Measurements from ENCODE around the gene FKBP10.
"Not testable (repeated sequence)": the region's sequence is repeated elsewhere in the genome, so short reads cannot be mapped to it uniquely, and the experiment has no call there.

FKBP10 gene

GRCh38 chr17:41844971-41845370 lies 32.2 kb downstream of the FKBP10 start:
- DNase-seq: peak; percentile 39

GRCh38 chr17:41848788-41849187 lies 36.0 kb downstream of the FKBP10 start:
- peak; percentile 43 for DNase-seq

GRCh38 chr17:41849251-41849990 lies 36.6 kb downstream of the FKBP10 start:
- no peak for DNase-seq

DNA sequence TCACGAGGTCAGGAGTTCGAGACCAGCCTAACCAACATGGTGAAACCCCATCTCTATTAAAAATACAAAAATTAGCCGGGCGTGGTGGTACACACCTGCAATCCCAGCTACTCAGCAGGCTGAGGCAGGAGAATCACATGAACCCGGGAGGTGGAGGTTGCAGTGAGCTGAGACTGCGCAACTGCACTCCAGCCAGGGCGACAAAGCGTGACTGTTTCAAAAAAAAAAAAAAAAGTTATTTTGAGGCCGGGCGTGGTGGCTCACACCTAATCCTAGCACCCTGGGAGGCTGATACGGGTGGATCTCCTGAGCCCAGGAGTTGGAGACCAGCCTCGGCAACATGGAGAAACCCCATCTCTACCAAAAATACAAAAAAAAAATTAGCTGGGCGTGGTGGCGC lies 38.6 kb downstream of the FKBP10 start:
- not testable (repeated sequence) for DNase-seq

DNA sequence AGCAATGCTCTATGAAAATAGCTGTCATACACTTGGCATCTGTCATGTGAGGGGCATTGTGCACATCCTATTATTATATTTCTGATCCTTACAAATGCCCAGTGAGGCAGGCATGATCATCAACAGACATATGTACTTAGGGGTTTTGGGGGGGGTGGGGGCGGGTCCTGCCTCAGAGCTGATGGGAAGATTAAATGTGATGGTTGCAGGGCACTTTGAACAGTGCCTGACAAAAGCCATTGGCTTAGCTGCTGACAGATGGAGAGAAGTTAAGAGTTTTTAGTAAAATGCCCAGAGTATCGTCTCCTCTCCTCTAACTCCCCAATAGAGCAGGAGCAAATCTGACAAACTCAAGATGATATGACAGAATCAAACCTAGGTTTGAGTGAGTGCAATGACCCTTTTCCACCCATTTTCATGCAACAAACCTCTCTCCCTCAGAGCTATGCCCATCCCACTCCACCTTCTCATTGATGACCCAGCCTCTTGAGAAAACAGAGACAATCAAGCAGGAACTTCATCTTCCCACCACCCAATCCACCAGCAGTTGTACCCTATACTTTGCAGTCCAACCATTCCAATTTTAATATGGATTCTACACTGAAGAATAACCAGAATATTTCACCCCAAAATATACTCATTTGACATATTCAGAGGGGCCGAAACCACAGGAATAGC lies 47.6 kb downstream of the FKBP10 start:
- DNase-seq: no peak

GRCh38 chr17:41863074-41863848 lies 50.5 kb downstream of the FKBP10 start:
- DNase-seq: no peak

DNA sequence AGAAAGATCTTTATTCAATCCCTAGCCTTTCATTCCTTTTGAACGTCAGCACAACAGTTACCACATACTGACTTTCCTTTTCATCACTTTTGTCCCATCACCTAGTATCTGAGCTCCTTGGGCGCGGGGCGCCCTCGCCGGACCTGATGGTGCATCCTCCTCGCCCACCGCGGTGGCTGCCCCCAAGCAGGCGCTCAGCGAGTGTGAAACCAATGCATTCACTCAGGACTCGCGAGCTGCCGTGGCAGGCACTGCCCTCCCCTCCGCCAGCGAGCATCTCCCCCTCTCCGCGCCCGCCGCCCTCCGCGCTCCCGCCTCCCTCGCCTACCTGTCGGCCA lies 51.7 kb downstream of the FKBP10 start:
- no peak for DNase-seq

- peak; percentile 89 for DNase-seq
These were observed 52.2 kb downstream of the FKBP10 start, which contains the start of gene KLHL11 for GRCh38 chr17:41864836-41865595. Gene KLHL11 (minus strand): TSS chr17:41865423. CDS start chr17:41865370, 53 bp downstream.

DNA sequence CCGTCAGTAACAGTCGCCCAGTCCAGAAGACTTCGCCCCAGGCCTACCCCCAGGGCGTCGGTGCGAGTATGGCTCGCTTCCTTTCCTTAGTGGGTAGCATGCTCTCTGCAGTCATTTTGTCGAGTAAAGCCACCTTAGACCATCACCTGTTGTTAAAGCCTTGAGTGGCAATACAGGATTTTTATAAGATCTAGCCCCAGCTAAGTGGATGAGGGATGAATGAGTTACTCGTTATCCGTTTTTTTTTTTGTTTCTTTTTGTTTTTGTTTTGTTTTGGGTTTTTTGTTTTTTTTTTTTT lies 52.7 kb downstream of the FKBP10 start:
- DNase-seq: no peak

DNA sequence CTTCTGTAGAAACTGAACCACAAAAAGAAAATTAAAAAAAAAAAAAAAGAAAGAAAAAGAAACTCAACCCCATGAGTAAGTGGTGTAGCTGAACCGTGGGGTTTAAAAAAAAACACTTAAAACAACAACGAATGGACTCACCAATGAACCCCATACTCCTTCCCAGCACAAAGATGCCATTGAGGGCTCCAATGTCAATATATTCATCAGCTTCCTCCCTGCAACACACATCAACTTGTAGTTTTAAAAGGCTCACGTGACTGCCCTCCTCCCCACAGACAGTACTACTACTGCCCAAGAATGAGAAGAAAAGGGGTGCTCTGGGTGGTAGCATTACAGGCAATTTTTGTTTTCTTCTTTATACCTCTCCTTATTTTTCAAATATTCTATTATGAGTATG lies 55.8 kb downstream of the FKBP10 start:
- DNase-seq: no peak

GRCh38 chr17:41869426-41869825 lies 56.6 kb downstream of the FKBP10 start:
- DNase-seq: no peak

DNA sequence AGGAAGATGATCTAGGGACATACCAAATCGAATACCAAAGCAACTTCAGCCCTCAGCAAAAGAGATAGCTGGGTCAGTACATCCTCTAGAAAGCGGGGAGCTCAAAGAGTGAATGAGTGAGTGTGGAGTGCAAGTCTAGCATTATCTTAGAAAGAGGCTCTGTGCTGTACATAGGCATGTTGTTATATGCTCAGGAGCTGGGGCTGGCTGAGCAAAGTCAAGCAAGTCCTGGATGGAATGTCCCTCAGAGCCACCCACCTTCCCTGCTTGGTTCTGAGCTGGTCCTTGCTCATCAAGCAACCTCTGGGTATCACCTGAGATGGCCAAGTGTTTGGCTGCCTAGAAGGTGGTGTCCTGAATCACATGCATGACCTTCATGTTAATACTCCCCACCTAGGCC lies 57.3 kb downstream of the FKBP10 start:
- DNase-seq: no peak

DNA sequence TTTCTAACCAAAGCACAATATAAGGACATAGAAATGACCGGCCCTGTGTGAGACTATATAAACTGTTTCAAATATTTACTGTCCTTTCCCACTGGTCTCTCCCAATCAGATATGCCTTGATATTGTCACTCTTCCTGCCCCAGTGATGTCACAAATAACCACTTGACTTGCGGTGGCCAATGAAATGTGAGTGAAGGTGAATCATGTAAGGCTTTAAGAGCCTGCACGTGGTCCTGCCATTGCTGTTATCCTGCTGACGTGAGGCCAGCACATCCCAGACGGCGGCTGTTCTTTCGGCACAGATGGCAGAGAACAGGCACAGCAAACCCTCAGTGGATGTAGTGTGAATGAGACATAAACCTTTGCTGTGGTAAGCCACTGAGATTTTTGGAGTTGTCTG lies 57.8 kb downstream of the FKBP10 start:
- no peak for DNase-seq

DNA sequence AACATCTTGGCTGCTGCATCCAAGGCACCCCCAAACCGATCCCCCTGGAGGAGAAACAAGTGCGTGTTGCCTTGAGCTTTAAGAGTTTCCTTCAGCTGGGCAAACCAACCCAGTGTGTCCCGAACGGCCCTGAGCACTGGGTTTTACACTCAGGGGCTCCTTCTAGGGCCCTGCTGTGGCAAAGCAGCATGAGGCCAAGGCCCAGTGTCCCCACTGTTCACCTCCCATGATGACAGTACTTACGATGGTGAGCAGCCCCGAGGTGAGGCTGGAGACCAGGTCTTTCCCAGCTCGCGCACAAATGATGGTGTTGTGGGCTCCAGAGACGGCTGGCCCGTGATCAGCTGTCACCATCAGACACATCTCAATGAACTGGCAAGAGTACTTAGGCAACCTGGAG lies 59.0 kb downstream of the FKBP10 start:
- no peak for DNase-seq

Measured in HCEC 1CT (cell line).